ENCODE data around the gene WDR70.
"Not testable (repeated sequence)": the region's sequence is repeated elsewhere in the genome, so short reads cannot be mapped to it uniquely, and the experiment has no call there.

The WDR70 gene

DNA sequence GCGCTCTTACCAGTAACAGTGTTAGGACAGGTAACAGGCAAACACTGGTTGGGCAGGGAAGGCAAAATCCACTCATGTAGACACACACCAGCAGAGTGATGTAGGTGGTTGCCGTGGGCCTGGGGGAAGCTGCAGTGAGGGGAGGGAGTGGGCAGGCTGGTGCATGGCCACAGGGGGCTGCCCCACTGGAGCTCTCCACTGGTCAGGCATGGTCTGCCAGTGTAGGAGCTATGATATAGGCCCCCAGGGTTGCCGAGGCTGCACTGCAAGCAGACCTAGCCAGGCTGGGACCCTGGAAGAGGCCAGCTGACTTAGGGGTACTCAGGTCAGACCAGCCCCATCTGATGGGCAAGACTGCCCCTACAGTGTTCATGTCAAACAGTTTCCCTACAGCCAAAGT is 306.1 kb downstream of the WDR70 start:
- no peak for DNase-seq (ENCODE audit: low spot score)

DNA sequence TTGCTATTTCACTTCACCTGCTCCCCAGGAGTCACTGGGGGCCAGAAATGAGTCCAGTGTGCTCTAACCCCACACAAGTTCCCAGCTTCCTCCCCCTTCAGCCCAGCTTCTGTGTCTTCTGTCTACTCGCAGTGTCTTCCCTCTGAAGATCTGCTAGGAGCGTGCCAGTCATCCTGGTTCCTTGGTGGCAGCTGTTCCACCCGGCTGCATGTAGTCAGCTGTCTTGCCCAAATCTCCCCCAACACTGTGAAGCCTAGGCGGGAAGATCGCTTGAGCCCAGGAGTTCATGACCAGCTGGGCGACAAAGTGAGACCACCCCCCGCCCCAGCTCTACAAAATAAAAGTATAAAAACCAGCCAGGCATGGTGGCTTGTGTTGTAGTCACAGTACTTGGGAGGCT is 306.7 kb downstream of the WDR70 start:
- no peak for DNase-seq (ENCODE audit: low spot score)

DNA sequence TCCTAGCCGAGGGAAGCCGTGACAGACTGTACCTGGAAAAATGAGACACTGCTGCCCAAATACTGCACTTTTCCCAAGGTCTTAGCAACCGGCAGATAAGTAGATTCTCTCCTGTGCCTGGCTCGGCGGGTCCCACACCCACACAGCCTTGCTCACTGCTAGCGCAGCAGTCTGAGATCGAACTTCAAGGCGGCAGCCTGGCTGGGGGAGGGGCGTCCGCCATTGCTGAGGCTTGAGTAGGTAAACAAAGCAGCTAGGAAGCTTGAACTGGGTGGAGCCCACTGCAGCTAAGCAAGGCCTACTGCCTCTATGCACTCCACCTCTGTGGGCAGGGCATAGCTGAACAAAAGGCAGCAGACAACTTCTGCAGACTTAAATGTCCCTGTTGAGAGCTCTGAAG is 309.8 kb downstream of the WDR70 start:
- not testable (repeated sequence) for DNase-seq (ENCODE audit: low spot score)

DNA sequence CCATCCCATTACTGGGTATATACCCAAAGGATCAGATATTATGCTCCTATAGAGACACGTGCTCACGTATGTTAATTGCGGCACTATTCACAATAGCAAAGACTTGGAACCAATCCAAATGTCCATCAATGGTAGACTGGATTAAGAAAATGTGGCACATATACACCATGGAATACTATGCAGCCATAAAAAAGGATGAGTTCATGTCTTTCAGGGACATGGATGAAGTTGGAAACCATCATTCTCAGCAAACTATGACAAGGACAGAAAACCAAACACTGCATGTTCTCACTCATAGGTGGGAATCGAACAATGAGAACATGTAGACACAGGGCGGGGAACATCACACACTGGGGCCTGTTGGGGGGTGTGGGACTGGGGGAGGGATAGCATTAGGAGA is 315.2 kb downstream of the WDR70 start:
- not testable (repeated sequence) for DNase-seq (ENCODE audit: low spot score)

DNA sequence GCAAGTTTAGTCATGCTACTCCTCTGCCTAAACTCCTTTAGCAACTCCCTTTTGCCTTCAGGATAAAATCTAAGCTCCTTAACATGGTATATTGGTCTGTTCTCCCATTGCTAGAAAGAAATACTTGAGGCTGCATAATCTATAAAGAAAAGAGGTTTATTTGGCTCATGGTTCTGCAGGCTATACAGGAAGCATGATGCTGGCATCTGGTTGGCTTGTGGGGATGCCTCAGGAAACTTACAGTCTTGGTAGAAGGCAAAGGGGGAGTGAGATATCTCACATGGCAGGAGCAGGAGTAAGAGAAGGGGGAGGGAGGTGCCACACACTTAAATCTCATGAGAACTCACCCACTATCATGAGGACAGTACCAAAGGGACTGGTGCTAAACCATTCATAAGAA is 315.7 kb downstream of the WDR70 start:
- no peak for DNase-seq (ENCODE audit: low spot score)

DNA sequence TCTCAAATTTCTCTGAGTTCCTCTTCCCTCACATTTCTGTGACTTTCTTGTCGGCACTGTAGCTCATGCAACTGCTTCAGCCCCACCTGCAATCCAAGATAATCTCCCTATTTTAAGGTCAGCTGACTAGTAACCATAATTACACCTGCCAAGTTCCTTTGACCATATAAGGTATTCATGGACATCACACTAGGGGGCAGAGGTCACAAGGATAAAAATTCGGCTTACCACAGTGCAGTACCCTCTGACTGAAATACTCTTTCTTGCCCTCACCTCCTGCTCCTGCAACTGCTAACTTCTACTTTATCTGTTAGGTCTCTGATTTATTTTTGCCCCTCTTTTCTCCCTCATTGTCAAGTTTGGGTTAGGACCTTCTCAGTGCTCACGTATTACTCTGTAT is 316.5 kb downstream of the WDR70 start:
- DNase-seq (ENCODE audit: low spot score), result no peak

DNA sequence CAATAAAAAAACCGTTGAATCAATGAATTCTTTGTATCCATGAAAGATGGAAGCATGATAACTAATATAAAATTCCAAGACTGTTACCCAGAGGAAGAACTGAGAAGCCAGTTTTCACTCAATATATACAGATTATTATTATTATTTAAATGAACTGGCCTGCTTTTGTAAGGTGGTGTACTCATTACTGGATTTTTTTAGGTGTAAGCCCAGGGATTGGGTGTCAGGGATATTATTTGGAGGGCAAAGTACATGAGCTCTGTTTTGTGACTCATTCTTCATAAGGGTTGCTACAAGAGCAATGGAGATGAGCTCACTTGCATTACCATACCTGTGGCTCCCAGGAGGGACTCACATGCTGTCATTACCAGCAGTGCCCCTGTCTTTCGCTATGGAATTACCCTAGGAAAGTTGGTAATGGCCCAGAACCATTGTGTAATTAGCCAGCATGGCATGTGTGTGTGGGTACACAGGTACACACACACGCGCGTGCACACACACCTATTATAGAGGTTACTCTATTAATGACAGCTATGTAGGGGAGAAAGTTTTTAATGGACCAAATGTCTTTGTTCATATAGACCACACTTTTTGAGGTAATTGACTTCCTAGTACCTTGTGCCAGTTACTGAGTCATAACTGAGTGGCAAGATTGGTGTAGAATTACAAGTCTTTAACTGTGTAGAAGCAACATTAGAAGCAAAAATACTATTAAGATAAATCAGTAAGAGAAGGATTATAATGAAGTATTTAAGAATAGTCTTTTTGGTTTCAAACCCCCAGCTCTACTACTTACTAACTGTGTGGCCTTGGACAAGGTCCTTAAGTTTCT is 317.3 kb downstream of the WDR70 start:
- no peak for DNase-seq (ENCODE audit: low spot score)

DNA sequence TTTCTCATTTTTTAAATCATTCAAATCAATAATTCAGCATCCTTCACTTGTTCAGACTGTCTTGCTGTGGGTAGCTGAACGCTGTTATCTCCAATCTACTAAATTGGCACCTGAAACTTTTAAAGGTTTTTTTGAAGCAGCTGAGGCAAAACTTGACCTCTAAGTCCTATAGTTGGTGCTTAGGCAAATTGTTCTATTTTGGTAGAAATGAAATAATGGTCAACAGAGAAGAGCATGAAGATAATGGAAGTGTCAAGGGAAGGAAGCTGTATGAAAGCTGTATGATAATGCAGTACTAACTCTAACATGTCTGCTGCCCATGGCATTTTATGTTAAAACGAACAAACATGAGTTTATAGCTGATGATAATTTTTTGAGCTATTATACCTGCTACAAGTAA is 322.8 kb downstream of the WDR70 start:
- DNase-seq (ENCODE audit: low spot score), result no peak

DNA sequence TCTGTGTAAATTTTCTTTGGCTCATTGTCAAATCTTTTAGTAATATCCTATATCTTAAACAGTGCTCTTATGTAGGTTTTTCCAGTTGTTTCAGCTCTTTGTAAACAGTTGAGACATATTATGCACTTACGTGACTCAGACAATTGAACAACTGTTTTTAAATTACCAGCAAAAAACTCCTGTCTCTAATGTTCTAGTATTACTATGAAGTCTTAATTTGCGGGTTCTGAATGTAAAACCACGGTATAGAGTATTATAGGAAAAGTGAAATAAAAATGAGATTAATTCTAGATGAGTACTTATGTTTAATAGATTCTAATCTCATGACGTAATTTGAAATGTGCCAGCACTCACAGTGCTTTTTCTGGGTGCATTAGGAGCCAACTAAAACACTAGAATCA is 324.7 kb downstream of the WDR70 start:
- DNase-seq (ENCODE audit: low spot score), result no peak

DNA sequence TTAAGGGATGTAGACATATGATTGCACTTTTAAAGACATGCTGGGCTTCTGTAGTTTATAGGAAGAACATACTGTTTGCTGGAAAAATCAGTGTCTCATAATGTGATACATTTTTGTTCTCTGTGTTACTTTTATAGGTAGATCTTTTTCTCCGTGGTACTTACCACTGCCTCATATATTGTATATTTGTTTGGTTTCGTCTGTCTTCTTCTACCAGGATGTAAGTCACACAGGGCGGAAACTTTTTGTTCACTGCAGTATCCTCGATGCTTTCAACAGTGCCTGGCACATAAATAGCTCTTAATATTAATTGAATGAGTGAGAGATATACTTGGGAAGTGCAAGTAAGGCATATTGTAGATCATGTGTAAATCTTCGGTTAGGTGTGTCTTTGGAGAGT is 325.3 kb downstream of the WDR70 start:
- DNase-seq (ENCODE audit: low spot score), result no peak

DNA sequence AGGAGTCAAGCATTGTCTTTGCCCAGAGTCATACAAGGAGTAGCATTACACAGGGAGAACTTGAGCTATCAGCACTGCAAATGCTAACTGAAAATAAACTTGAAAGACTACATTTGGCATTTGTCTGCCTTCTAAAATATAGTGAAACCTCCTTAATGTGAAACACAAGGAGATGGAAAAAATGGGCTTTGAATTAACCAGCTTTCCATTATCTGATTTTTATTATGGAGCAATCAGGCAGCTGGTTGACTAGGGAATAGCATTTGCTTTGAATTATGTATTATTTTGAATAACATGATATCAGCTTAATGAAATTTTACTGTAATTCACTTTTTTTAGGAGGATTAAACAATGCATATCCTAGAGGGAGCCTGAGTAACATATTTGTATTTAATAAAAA is 329.9 kb downstream of the WDR70 start:
- DNase-seq (ENCODE audit: low spot score), result no peak

DNA sequence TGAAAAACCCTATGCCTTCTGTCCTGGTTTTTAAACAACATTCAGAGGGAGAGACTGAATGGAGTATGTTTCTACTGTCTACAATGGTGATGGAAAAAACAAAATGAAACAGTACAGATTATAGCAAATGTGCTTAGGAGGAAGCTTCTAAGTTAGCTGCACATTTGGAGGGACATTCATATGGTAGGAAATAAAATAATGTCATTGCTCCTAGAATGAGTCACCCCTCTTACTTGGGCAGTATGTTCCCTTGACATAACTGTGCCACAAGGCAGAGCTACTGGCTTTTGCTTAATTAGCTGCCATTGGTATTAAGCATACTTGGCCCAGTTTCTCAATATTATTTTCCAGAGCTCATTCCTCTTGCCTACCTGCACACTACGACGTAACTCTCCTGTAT is 331.8 kb downstream of the WDR70 start:
- no peak for DNase-seq (ENCODE audit: low spot score)

DNA sequence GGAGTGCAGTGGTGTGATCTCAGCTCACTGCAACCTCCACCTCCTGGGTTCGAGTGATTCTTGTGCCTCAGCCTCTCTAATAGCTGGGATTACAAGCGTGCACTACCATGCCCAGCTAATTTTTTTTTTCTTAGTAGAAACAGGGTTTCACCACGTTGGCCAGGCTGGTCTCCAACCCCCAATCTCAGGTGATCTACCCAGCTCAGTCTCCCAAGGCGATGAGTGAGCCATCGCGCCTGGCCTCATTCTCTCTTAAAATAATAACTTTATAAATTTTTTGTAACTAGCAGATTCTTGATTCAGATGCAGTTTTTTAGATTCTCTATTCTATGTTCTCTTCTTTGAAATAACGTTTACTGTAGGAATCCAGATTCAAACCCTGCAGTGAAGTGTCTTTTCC is 333.6 kb downstream of the WDR70 start:
- no peak for DNase-seq (ENCODE audit: low spot score)

DNA sequence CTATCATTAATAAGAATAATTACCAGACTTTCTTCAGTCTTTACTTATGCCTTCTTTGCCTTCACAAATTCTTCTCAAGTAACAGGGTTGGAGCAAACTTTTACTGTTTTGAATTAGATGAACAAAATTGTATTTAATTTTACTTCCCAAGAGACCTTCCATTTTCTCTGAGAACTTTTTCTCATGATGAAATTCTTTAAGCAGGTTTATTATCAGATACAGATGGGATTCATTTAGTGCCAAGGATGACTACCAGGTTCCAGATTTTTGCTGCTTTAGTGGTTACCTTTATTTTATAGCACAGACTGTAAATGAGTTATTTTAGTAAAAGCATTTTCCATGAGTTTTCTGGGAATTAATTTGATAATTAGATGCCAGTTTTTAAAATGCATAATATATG is 335.6 kb downstream of the WDR70 start:
- DNase-seq (ENCODE audit: low spot score), result no peak

DNA sequence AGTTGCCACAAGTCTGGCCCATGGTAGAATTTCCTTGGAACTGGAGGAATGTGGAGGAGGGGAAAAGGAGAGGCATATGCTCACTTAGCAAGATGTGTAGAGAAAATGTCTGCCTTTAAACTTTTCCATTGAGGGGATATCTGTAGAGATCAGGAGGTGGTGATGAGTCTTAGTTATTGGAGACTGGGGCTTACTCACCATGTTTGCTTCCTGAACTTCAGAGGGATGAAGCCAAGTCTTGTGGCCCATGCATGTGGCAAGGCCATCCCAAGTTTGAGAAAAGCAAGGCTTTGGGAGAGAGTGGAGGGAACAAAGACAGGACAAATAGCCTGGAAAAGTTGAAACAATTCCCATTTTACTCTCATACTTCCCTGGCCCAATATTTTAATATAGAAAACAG is 336.2 kb downstream of the WDR70 start:
- DNase-seq (ENCODE audit: low spot score), result no peak

DNA sequence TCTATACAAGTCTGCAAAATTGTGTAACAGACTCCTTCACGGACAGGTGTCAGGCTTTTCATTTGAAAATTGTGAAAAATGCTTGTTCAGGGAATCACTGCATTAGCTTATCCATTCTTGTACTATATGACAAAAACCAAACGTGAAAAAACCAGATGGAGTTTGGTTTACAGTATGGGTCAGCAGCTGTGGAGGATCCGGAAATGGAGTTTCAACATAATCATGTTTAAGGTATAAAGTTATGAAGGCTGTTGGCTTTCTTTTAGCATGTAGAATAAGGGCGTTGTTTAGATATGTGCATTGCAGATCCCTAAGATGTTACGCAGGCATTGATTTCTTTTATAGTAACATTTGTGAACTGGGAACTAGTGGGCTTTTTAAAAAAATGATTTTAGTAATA is 336.9 kb downstream of the WDR70 start:
- DNase-seq (ENCODE audit: low spot score), result no peak

DNA sequence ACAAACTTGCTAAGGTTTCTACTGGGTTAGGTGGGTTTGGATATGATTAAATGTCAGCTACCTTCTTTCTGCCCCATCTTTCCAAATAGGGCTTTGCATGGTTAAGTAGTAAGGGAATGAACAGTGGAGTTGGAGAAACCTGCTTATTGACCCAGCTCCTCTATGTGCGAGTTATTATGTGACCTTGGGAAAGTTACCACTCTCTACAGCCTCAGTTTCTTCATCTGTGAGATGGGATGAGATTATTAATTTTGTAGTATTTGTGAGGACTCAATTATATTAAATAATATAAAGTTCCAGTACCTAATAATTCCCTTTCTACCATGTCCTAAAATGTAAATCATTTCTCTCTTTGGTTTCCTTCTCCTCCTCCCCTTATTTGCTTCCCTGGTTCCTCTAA is 337.3 kb downstream of the WDR70 start:
- DNase-seq (ENCODE audit: low spot score), result no peak

DNA sequence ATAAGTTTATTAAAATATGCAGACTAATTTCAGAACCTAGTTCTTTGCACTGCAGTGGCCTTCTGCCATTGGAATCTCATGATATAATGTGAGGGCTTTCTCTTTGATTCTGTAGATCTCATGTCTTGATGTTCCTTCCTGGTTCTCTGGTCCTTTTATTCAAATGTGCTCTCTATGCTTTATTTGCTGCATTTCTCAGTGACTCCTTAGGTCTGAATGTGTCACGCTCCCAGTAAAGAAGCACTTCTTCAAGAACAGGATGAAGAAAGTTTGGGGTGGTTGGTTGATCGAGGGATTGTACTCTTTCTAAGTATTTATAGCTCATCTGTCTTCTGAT is 338.1 kb downstream of the WDR70 start:
- DNase-seq (ENCODE audit: low spot score), result no peak

DNA sequence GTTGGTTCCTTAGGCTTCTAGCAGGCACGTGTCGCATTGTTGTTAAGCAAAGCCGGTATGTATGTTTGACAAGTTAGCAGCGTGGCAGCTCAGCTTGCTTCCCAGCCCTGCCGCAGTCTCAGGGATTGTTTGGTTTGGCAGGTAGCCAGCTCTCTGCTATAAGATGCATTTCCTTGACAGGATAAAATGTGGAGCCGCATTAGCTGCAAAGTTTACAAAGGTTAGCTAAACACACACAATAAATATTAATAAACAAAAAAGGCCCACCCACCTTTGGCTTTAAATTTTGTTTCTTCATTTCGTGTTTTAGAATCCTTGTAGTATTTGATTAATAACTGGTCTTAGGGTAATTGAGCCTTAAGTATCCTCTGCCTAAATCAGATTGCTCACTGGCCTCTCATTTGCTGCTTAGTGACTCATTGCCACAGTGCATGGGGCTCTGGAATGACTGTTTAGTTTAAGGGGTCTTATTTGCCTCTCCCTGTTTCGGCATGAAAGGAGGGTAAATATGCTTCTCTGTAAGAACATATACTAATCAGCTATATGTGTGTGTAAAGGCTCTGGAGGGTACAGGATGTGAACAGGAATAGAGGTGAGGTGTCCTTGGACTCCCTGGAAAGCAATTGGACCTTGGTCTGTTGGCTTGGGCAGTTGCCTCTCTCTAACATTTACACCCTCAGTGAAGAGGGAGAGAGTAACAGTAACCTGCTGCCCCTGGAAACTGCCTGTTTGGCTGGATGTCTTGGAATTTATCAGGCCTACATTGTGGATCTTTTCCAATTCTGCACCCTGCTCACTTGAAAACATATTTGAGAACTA is 338.7 kb downstream of the WDR70 start:
- no peak for DNase-seq (ENCODE audit: low spot score)

DNA sequence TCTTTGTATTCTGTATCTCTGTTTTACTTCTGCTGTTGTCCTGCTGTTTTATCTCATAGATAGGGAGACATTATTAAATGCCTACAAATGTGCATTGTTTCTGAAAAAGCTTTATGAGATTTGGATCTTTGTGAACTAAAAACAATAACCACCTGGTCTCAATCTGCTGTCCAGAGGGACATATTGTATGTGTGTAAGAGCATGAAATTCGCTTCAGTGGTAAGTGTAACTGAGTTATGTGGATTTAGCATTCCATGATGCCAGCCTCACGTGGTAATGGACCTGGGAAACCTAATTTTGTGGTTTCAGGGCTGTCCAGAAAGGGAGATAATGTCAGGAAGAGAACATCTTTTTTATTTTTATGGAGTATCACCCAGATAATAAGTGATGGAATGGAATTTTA is 341.4 kb downstream of the WDR70 start:
- no peak for DNase-seq (ENCODE audit: low spot score)

DNA sequence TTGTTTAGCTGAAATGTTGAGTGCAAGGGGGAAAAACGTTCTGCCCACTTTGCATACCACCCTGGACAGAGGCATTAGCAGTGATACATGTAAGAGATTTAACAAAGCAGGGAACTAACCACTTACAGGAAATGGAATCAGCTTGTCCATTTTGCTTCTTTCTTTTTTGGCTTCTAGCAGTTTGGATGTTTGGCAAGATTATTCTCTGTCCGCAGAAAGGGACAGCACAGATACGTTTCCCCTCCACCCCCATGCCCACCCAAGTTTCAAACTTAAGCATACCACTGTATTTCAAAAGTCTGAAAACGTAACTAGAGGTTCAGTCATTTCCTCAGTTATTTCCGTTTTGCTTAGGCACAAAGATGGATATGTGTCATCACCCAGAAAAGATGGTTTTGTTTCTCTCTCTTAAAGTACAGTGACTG is 342.3 kb downstream of the WDR70 start:
- no peak for DNase-seq (ENCODE audit: low spot score)

DNA sequence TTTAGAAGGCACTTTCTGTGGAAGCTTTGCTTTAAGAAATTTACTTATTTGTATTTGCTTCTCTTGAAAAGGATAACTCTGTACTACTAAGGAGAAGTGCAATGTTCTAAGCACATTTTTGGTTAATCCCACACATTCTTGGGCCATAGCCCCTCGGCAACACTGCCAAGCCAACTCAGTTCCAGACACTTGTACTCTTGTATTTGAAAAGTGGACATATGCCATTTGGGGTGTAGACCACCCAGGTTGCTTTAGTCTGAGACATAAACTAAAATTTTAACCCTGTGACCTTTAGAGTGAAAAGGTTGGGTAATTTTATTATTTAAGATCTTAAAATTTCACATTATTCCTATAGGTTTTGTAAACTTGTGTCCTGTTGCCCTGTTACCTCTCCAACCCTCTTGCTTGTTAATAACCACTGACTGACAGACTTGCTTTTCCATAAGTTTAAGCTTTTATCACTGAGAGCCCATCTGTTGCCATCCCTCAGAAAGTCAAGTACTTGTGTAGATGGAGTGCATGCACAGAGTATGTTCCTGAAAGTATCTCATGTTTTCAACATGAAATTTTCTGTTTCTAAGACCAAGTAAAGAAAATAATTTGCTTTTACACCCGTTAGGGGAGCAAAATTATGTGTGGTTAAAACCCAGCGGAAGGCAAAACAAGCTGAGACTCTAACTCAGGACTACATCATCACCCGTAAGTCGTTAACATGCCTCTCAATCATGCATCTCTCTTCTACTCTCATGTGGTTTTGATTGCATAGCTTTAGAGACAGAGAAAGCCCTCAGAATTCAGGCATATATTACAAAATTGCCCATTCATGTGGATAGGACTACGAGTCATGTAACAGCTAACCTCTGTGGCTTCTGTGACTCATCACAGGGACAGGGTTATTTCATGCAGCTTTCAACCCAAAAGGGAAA is 343.4 kb downstream of the WDR70 start:
- peak; percentile 19 for DNase-seq (ENCODE audit: low spot score)
